ENCODE data around the gene USP35. TPM values are rescaled to one million over a fixed set of nuclear protein-coding genes. Genes with fewer than 3 reads are reported as not detected.
A peak's percentile ranks its signal among the peaks of the same experiment; 100 is the strongest.

The USP35 gene
- 10 to 100 TPM in 2 of 4 donors, 1 to 10 TPM in 2; 7.4 to 17.2 (median 10.9) TPM for total RNA-seq

GRCh38 chr11:78188286-78189173 lies at the start of gene USP35, which contains the start of gene KCTD21:
Gene USP35, plus strand, starts transcription at chr11:78188919. Its CDS starts 7,327 bp downstream, at chr11:78196246.
Gene KCTD21, minus strand, starts transcription at chr11:78188626. Its CDS starts 14,072 bp downstream, at chr11:78174554.
- TF ChIP-seq CTCF (IDR thresholded peaks at IDR 0.05) (no peak), POLR2AphosphoS5 (IDR thresholded peaks at IDR 0.05) (peak; percentile 87 to 95 (median 89)), EP300 (IDR thresholded peaks at IDR 0.05; ENCODE audit: low read depth) (no peak), POLR2A (IDR thresholded peaks at IDR 0.05) (peak; percentile 71)
- Histone ChIP-seq H3K4me3 (peak within 1 kb of the TSS; percentile 68 to 90 (median 77)), H3K9me3 (no peaks in the 10 kb centered on the region), H3K36me3 (no peaks in the 10 kb centered on the region), H3K27ac (peak within 1 kb of the TSS; percentile 76 to 90 (median 89)), H3K27me3 (no peaks in the 10 kb centered on the region), H3K4me1 (peaks cover 0 to 37% (median 29%) of the 10 kb centered on the region in 4 donors)
- intact Hi-C loops (cut with DNase I; ENCODE audit: low total_unique reads) (loop anchor here (5.0 kb wide), 1 partner anchor 36 kb away; no protein-coding TSS in a partner anchor), in situ Hi-C loops (cut with MboI; ENCODE audit: low pct_ligation_motif_present in 1 of 4, low pct_unique_long_range_greater_than_20kb in 1 of 4, low sequenced_read_pairs in 3 of 4) (no loop called here)
- WGBS, 2 donors (ENCODE audit: low coverage in 1 of 2) = 2% methylated on average over 48 of the region's 74 CpGs; no CpG with 5 or more reads in 1 of the 2 donors
- DNase-seq = peak; percentile 97

- Histone ChIP-seq H3K4me1 (peaks cover 3 to 16% (median 9%) of the 10 kb centered on the region in 4 donors), H3K36me3 (no peaks in the 10 kb centered on the region), H3K4me3 (peak within 1 kb of the TSS; percentile 62 to 78 (median 68)), H3K9me3 (no peaks in the 10 kb centered on the region), H3K27me3 (no peaks in the 10 kb centered on the region), H3K27ac (peak within 1 kb of the TSS; percentile 79 to 86 (median 80))
- peak; percentile 97 for DNase-seq
- WGBS, 2 donors (ENCODE audit: low coverage in 1 of 2) = 1 to 4% methylated on average over 10 to 52 of the region's 52 CpGs
- in situ Hi-C loops (cut with MboI; ENCODE audit: low pct_ligation_motif_present in 1 of 4, low pct_unique_long_range_greater_than_20kb in 1 of 4, low sequenced_read_pairs in 3 of 4) = loop anchor here in 2 of 4 donors (25.0 kb wide), 1 partner anchor 423 kb away; the partner anchor contains the start of gene NARS2 (in 2 of the 2)
- intact Hi-C loops (cut with DNase I; ENCODE audit: low total_unique reads) = no loop called here
- TF ChIP-seq POLR2AphosphoS5 (IDR thresholded peaks at IDR 0.05) = peak; percentile 61 to 67 (median 65)
- TF ChIP-seq POLR2A (IDR thresholded peaks at IDR 0.05) = peak; percentile 71
- TF ChIP-seq EP300 (IDR thresholded peaks at IDR 0.05; ENCODE audit: low read depth) = no peak
- TF ChIP-seq CTCF (IDR thresholded peaks at IDR 0.05) = no peak
Observed at GRCh38 chr11:78139422-78140391, 49.0 kb upstream of the USP35 start, which contains the start of gene ALG8. Gene ALG8, minus strand, starts transcription at chr11:78139626. Its CDS starts 38 bp downstream, at chr11:78139588.

- 38 to 76% methylated on average over 10 to 17 of the region's 17 CpGs for WGBS, 2 donors (ENCODE audit: low coverage in 1 of 2)
- intact Hi-C loops (cut with DNase I; ENCODE audit: low total_unique reads) = no loop called here
Observed at GRCh38 chr11:78140392-78141077, 48.2 kb upstream of the USP35 start.

More at GRCh38 chr11:78140392-78141077, 48.2 kb upstream of the USP35 start:
- in situ Hi-C loops (cut with MboI; ENCODE audit: low pct_ligation_motif_present in 1 of 4, low pct_unique_long_range_greater_than_20kb in 1 of 4, low sequenced_read_pairs in 3 of 4) = loop anchor here in 2 of 4 donors (25.0 kb wide), 1 partner anchor 422 kb away; the partner anchor contains the start of gene NARS2 (in 2 of the 2)
- H3K4me3 ChIP-seq = peak overlapping the region in 3 of 4 donors; percentile 62 to 78 (median 67)
- DNase-seq = no peak
- no peaks in the 10 kb centered on the region for H3K27me3 ChIP-seq
- TF ChIP-seq CTCF (IDR thresholded peaks at IDR 0.05) = no peak
- no peak for TF ChIP-seq POLR2AphosphoS5 (IDR thresholded peaks at IDR 0.05)
- TF ChIP-seq POLR2A (IDR thresholded peaks at IDR 0.05) = no peak
- TF ChIP-seq EP300 (IDR thresholded peaks at IDR 0.05; ENCODE audit: low read depth) = no peak
- H3K36me3 ChIP-seq = no peaks in the 10 kb centered on the region
- H3K4me1 ChIP-seq = peaks cover 3 to 16% (median 9%) of the 10 kb centered on the region in 4 donors
- peak overlapping the region in 1 of 4 donors; percentile 79 for H3K27ac ChIP-seq
- H3K9me3 ChIP-seq = no peaks in the 10 kb centered on the region
